GM10847 (cell line): ENCODE results near the gene C11orf98.

Experiments used
- POLR2A ChIP-seq: IDR thresholded peaks from 2 replicates; pipeline ENCODE4 v1.6.1; 2011; ENCODE audit not compliant: insufficient read length; ENCODE audit errors: extremely low read depth

C11orf98 gene

DNA sequence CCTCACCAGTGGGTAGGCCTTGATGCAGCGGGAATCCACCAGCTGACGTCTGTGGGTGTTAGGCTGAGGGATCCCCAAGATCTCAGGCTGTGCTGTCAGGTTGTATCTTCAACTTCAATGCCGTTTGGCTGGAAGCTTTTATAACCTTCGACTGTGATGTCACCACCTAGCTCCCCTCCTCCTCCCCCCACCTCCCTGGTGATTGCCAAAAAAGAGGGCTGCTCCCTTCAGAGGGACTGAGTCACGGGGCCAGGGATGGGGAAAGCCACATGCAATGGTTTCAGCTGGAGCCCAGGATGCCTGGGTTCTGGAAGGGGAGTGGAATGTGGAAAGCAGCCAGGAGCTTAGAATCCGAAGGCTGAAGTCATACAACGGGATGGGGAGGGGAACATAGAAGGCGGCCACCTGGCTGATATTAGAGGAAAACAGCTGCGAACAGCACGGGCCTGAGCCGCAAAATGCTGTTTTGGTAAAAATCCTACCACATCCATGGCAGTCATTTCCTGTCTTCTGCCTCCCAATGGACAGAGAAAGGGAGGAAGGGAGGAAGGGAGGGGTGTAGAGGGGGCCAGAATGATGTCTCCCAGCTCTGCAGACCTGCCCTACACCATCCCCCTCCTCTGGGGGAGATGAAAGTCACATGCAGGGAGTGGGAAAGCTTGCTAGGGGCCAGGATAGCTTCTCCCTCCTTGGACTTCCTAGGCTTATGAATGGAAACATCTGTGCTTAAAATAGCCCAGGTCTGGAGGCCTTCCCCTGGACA lies 24.6 kb upstream of the C11orf98 start, which contains the start of gene LRRN4CL:
Gene LRRN4CL, minus strand, starts transcription at position 110 of the 763 bp plus-strand sequence. CDS start 1,022 bp downstream, outside the sequence.
- no peak for TF ChIP-seq POLR2A

GRCh38 chr11:62688491-62688890 lies 23.5 kb upstream of the C11orf98 start:
- TF ChIP-seq POLR2A = no peak

DNA sequence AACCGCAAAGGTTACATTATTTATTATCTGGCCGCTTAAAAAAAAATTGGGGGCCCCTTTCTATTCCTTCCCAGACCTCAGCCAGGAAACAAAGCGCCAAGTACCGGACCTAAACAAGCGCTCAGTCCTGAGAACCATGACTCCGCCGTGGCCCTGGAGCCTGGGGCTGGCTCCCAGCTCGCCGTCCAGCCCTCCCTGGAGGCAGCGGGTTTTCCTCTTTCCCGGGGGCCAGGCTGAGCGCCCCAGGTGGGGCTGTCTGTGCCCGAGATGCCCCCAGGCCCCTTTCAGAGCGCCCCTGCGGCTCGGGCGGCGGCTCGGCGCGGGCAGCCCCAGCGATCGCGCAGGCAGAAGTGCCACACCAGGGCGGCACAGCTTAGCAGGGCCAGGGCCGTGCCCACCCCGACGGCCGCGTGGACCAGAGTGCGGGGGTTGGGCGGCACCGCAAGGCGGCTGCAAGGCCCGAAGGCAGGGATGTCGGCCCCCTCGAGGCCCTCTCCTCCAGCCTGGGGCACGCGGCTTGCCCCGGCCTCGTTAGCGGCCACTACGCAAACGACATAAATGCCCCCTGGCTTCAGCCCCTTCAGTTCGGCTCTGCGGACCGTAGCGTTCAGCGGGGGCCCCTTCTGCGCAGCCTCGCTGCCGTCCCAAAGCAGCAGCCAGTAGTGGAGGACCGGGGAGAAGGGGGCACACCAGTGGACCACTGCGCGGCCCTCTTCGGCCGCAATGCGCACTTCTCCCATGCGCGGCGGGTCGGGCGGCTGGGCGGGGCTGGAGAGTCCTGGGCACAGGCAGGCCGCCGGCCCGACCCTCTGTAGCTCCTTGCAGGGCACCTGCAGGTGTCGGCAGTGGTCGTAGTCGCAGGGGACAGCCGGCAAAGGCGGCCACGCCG lies 22.7 kb upstream of the C11orf98 start:
- TF ChIP-seq POLR2A = no peak

- no peak for TF ChIP-seq POLR2A
These were observed 17.5 kb upstream of the C11orf98 start for GRCh38 chr11:62682518-62682917.

DNA sequence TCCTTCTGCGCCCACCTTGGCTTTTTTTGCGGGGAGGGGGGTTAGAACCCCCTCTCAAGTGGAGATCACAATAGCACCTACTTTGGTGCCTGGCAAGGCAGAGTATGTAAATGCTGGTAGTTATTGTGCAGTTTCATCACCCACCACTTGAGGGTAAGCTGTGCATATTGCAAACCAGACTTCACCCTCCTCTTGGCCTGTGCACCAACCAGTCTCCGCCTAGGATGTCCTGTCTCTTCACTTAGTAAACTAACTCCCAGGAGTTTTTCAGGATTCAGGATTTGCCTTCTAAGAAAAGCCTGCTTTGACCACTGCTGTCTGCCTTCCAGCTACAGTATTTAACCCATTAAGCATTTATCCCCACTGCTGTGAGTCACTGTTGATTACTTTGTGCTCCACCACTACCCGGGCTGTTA lies 15.8 kb upstream of the C11orf98 start:
- no peak for TF ChIP-seq POLR2A

DNA sequence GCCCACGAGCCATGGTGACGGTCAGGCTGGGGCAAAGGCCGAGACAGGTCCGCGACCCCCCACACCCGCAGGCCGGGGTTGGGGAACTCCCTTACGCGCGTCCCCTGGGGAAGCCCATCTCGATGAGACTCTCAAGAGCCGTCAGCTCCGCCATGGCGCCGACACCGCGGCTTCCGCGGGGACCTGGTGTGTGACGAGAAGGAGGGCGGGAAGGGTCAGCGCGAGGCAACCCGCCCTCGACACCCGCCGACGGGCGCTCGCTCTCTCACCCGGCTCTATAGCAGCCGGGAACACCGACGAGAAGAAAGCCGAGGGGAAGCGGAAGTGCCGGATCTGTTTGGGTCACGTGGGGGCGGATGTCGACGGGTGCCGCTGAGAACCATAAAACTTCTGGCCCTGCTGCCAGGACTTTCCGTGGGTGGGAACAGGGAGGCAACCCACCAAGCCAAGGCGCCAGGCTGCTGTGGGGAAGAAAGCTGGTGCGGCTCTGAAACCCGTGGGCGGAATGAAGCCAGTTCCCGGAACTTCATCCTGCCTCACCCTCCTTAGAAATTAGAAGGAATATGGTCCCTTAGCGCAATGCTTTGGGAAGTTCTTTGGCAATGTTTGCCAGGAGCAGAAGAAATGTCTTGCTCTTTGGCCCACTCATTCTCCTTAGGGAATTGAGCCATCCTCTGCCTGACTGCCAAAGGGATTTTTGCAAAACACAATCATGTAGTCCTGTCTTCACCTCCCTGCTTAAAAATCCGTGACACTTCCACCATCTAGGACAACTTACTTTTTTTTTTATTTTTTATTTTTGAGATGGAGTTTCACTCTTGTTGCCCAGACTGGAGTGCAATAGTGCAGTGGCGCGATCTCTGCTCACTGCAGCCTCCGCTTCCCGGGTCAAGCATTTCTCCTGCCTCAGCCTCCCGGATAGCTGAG lies 14.0 kb upstream of the C11orf98 start, which contains the start of gene UBXN1:
Gene UBXN1, minus strand, starts transcription at position 304 of the 927 bp plus-strand sequence. Its CDS starts 150 bp downstream, at position 154.
- TF ChIP-seq POLR2A = peak; percentile 77

- TF ChIP-seq POLR2A = no peak
These were observed 13.4 kb upstream of the C11orf98 start for GRCh38 chr11:62678433-62678769.

DNA sequence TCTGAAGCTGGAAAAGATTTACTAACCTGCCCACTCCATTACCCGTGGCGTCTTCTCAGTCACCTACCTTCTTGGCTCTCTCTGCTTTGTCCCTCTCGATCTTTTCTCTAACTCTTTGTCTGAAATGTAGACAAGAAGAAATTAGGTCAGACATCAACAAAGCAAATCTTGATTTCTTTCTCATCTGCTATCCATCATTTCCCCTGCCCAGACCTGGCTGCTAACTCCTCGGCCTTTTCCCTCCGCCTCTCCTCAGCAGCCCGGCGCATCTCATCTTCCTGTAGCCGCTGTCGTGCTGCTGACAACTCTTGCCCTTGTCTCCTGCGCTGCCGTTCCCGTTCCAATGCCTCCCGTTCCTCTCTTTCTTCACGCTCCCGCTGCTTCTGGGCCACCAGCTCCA lies 12.7 kb upstream of the C11orf98 start:
- no peak for TF ChIP-seq POLR2A

- TF ChIP-seq POLR2A = no peak
These were observed 12.1 kb upstream of the C11orf98 start for GRCh38 chr11:62677156-62677555.

GRCh38 chr11:62676698-62677097 lies 11.7 kb upstream of the C11orf98 start:
- TF ChIP-seq POLR2A = no peak

DNA sequence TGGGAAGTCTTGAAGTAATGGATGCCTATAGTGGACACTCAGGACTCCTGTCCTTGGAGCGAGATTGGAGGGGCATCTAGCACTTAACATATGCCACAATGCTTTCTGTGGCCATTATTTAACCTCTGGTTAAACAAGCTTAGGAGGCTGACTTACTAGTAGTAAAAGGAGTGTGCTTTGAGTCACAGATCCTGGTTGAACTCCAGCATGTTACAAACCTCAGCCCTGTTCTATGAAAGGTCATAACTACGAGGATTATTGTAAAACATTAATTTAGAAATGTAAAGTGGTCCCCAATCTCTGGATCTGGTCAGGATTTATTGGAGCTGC lies 8.2 kb upstream of the C11orf98 start:
- TF ChIP-seq POLR2A = no peak

DNA sequence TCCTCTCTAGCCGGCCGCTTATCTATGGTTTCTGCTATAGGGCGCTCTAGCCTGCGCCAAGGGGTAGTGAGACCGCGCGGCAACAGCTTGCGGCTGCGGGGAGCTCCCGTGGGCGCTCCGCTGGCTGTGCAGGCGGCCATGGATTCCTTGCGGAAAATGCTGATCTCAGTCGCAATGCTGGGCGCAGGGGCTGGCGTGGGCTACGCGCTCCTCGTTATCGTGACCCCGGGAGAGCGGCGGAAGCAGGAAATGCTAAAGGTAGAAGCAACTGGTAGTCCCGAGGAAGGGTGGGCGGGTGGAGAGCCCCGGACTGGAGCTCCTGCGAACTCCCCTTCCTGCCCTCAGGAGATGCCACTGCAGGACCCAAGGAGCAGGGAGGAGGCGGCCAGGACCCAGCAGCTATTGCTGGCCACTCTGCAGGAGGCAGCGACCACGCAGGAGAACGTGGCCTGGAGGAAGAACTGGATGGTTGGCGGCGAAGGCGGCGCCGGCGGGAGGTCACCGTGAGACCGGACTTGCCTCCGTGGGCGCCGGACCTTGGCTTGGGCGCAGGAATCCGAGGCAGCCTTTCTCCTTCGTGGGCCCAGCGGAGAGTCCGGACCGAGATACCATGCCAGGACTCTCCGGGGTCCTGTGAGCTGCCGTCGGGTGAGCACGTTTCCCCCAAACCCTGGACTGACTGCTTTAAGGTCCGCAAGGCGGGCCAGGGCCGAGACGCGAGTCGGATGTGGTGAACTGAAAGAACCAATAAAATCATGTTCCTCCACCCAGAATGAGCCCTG lies 6.8 kb upstream of the C11orf98 start, which contains the start of the genes LBHD1 and UQCC3:
Gene LBHD1, minus strand, starts transcription at position 660 of the 782 bp plus-strand sequence. CDS start 2,236 bp downstream, outside the sequence.
Gene UQCC3, plus strand, starts transcription at position 66 of the 782 bp plus-strand sequence. Its CDS starts 73 bp downstream, at position 139.
- TF ChIP-seq POLR2A = peak; percentile 71

DNA sequence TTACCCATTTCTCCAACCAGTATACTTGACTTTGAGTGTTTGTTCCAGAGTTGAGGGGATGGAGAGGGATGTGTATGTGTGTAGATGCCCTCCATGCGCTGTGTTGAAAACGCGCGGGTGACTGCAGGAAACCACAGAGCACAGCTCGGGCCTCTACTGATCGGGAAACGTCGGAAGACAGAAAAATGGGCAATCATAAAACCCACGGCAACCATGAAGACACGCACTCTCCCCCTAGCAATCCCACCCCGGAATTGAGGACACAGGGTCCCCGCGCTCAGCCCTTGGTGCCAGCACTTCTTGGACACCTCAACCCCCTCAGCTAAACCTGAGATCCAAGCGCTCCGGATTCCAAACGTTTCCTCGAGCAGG lies 6.2 kb upstream of the C11orf98 start:
- TF ChIP-seq POLR2A = no peak

DNA sequence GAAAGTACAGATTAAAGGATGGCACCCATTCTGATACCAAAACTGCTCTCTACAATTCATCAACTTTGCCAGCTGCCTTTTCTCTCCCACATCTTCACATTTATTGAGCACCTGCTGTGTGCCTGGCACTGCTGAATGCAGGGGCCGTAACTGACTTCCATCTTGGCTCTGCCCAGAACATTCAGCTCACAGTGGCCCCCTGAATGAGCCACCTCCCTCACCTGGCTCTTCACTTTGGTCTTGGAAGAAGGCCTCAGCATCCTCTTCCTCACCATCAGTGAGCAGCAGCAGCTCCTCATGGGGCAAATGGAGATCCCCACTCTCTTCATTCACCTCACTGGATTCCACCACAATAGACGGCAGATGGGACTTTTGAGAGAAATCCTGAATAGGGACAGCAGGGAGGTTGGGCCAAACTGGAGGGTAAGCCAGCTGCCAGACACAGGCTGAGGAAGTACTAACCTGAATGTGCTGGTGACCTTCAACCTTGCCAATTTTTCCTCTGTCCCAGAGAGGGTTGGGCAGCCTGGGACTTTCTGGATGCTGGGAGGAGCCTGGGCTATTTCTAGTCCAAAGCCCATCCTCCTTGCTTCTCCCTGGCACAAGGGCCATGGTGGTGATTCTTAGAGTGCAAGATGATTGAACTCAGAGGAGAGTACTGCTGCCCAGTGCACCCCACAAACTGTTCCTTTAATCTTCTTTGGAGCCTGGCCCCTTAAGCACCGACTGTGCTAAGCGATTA lies 4.6 kb upstream of the C11orf98 start:
- no peak for TF ChIP-seq POLR2A

DNA sequence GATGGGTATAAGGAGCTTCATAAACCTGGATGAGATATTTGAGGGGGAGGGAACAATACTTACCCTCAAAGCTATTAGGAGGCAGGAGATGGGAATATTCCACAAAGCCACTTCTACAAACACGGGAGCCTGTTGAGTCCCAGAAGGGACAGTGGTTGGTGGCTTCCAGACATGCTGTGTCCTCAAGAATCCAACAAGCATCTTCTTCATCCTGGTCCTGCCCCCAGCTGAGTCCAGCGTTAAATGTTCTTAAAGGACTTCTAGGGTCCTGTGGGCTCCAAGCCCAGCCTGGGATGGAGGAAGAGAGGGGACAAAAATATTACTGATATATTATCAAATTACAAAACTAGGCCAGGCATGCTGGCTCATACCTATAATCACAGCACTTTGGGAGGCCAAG lies 2.5 kb upstream of the C11orf98 start:
- no peak for TF ChIP-seq POLR2A
